Activated CD8-positive, alpha-beta memory T cell treated with anti-CD3 and anti-CD28 coated beads, Interleukin-2, amount 50 U/mL, for 24 hours (primary cell): ENCODE measurements around the gene SPANXN1.
"Not testable (repeated sequence)": the region's sequence is repeated elsewhere in the genome, so short reads cannot be mapped to it uniquely, and the experiment has no call there.

Source experiments
- DNase-seq: peaks from one replicate; pipeline ENCODE4 v3.0.0-alpha.2; 2020; ENCODE audit errors: extremely low read depth

SPANXN1 gene

GRCh38 chrX:145247203-145247602 is at the start of gene SPANXN1:
Gene SPANXN1, plus strand, starts transcription at chrX:145247503. Its CDS starts 84 bp downstream, at chrX:145247587.
- not testable (repeated sequence) for DNase-seq

- no peak for DNase-seq
These were observed 48.2 kb upstream of the SPANXN1 start for GRCh38 chrX:145199078-145199477.

GRCh38 chrX:145213504-145213903 is 33.8 kb upstream of the SPANXN1 start:
- no peak for DNase-seq

GRCh38 chrX:145292218-145292617 is 44.9 kb downstream of the SPANXN1 start:
- no peak for DNase-seq
